B cell (primary cell): ENCODE results near the gene GRP. TPM values are rescaled to one million over a fixed set of nuclear protein-coding genes. Genes with fewer than 3 reads are reported as not detected.

Experiments used
- ATAC-seq: fragments of 200-7000 bp; cut with Tn5 transposase; one replicate; pipeline ENCODE4 v1.10.0; 2021; ENCODE audit warnings: low read depth, mild to moderate bottlenecking, moderate number of reproducible peaks, moderate library complexity
- CTCF ChIA-PET: fragments of 350-600 bp; sonication (Branson Sonifier 250); formaldehyde crosslinking; loops from one replicate; lab custom pipeline; 2021; ENCODE audit warnings: antibody characterized with exemption, inconsistent platforms; lab: Charles Lee
- POLR2A ChIA-PET: fragments of 350-600 bp; sonication (Branson Sonifier 250); formaldehyde crosslinking; loops from one replicate; lab custom pipeline; 2021; ENCODE audit warnings: antibody characterized with exemption; lab: Charles Lee
- DNase-seq: peaks from one replicate; pipeline ENCODE4 v3.0.0; 2013
- H2AFZ ChIP-seq: 2 replicates; pipeline ENCODE4 v1.6.1; 2012; ENCODE audit warnings: mild to moderate bottlenecking, low read depth, low read length; ENCODE audit not compliant: insufficient read depth, poor library complexity, severe bottlenecking
- H3K27ac ChIP-seq, 2 donors: 1 replicate in 1 of 2; 2 replicates in 1 of 2; pipeline ENCODE4 v1.5.1; 2012 to 2013; ENCODE audit warnings: low read length in 2 of 2, mild to moderate bottlenecking in 2 of 2, moderate library complexity in 1 of 2
- H3K27me3 ChIP-seq, 4 experiments: fragments of 200-600 bp in 1 of 4; sonication (generic) in 1 of 4; replicated peaks in 1 of 4; 1 replicate in 2 of 4; 2 replicates in 2 of 4; pipeline versions ENCODE4 v1.6.1 to v1.7.0; 2013 to 2016; ENCODE audit warnings: low read length in 3 of 4, mild to moderate bottlenecking in 2 of 4, mixed read lengths in 1 of 4, moderate library complexity in 1 of 4; ENCODE audit not compliant: insufficient read depth in 4 of 4, control insufficient read depth in 3 of 4; ENCODE audit errors: control extremely low read depth in 1 of 4
- H3K36me3 ChIP-seq, 2 experiments: replicated peaks in 1 of 2; 1 replicate in 1 of 2; 2 replicates in 1 of 2; pipeline versions ENCODE4 v1.6.1 to v1.7.1; 2013; ENCODE audit warnings: low read length in 1 of 2; ENCODE audit not compliant: insufficient read depth in 2 of 2, control insufficient read depth in 1 of 2; ENCODE audit errors: control extremely low read depth in 1 of 2, extremely low read depth in 1 of 2
- H3K4me1 ChIP-seq, 2 donors: fragments of 200-600 bp in 1 of 2; sonication (generic) in 1 of 2; 1 replicate in 1 of 2; 2 replicates in 1 of 2; pipeline versions ENCODE4 v1.5.1 to v1.6.1; 2013 to 2017; ENCODE audit warnings: low read length in 2 of 2; ENCODE audit not compliant: control insufficient read depth in 2 of 2, insufficient read depth in 2 of 2
- H3K4me2 ChIP-seq: replicated peaks from 2 replicates; pipeline ENCODE3; 2012; ENCODE audit warnings: mild to moderate bottlenecking, low read depth, low read length; ENCODE audit not compliant: poor library complexity, severe bottlenecking
- H3K4me3 ChIP-seq, 5 experiments: fragments of 200-600 bp in 1 of 5; sonication (generic) in 1 of 5; 1 replicate in 3 of 5; 2 replicates in 2 of 5; pipeline versions ENCODE4 v1.5.1 to v1.7.0; 2011 to 2016; ENCODE audit warnings: low read length in 4 of 5, mild to moderate bottlenecking in 4 of 5, low read depth in 2 of 5, control low read depth in 1 of 5, moderate library complexity in 1 of 5; ENCODE audit not compliant: insufficient read depth in 1 of 5; ENCODE audit errors: control extremely low read depth in 1 of 5, extremely low read depth in 1 of 5
- H3K79me2 ChIP-seq: fragments of 200-600 bp; sonication (generic); one replicate; pipeline ENCODE4 v1.6.0; 2016; ENCODE audit warnings: low read length; ENCODE audit not compliant: control insufficient read depth, insufficient read depth
- H3K9ac ChIP-seq: fragments of 200-600 bp; sonication (generic); 2 replicates; pipeline ENCODE4 v1.6.1; 2017; ENCODE audit warnings: mild to moderate bottlenecking, low read length, moderate library complexity
- H3K9me3 ChIP-seq, 3 donors: one replicate each; pipeline versions ENCODE4 v1.6.1 to v1.7.1; 2013; ENCODE audit warnings: low read length in 2 of 3; ENCODE audit not compliant: control insufficient read depth in 2 of 3, insufficient read depth in 1 of 3; ENCODE audit errors: control extremely low read depth in 1 of 3
- H4K20me1 ChIP-seq: 2 replicates; pipeline ENCODE4 v1.6.0; 2012; ENCODE audit warnings: mild to moderate bottlenecking, low read length; ENCODE audit not compliant: insufficient read depth, control insufficient read depth, poor library complexity, severe bottlenecking
- H3K27ac Mint-ChIP-seq: one replicate; pipeline ENCODE4 v1.8.0; 2021; ENCODE audit warnings: mixed read lengths
- H3K27me3 Mint-ChIP-seq: one replicate; pipeline ENCODE4 v1.8.0; 2021; ENCODE audit warnings: mixed read lengths
- H3K4me1 Mint-ChIP-seq: one replicate; pipeline ENCODE4 v1.8.0; 2021; ENCODE audit warnings: mixed read lengths
- H3K4me3 Mint-ChIP-seq: one replicate; pipeline ENCODE4 v1.8.0; 2021; ENCODE audit warnings: mixed read lengths
- H3K9me3 Mint-ChIP-seq: one replicate; pipeline ENCODE4 v1.8.0; 2022; ENCODE audit warnings: mixed read lengths; ENCODE audit not compliant: insufficient read depth
- CTCF ChIP-seq: fragments of 200-600 bp; IDR thresholded peaks from one replicate; pipeline ENCODE4 v1.8.0; 2022; ENCODE audit warnings: antibody characterized with exemption, mild to moderate bottlenecking
- EZH2 ChIP-seq: IDR thresholded peaks from 2 replicates; pipeline ENCODE4 v1.6.1; 2012; ENCODE audit warnings: borderline replicate concordance, low read depth, mild to moderate bottlenecking, moderate library complexity, low read length; ENCODE audit not compliant: insufficient read depth, poor library complexity, severe bottlenecking
- whole genome bisulfite sequencing: methylation state at CpG from one replicate; pipeline ENCODE4 v1.1.5; 2013; ENCODE audit warnings: missing lambda C conversion rate; ENCODE audit not compliant: insufficient coverage; 5-methylcytosine and 5-hydroxymethylcytosine counted together
- intact Hi-C: fragments of 100-400 bp; cut with micrococcal nuclease; formaldehyde crosslinking; loops from one replicate; pipeline ENCODE4 v1.10.0; 2022
- polyA plus RNA-seq: library from polyadenylated mRNA; depleted of rRNA; stranded (reverse); fragments of >200 nt; gene quantifications from 2 replicates; pipeline ENCODE4 v1.2.3, GENCODE V29; 2012
- total RNA-seq, 2 donors: library from RNA; stranded (reverse); fragments of 120-200 nt in 1 of 2; gene quantifications; 1 replicate in 1 of 2; 2 replicates in 1 of 2; pipeline versions ENCODE4 v1.2.3 to v1.2.4, GENCODE V29; 2013 to 2022

GRP gene
- total and polyA plus RNA-seq, 2 donors (not counting 1 experiment from before 2014, with no cell fraction given): not detected

- H3K4me3 ChIP-seq: no peak overlapping the region
- H4K20me1 ChIP-seq: no peaks in the 10 kb centered on the region
- no peak overlapping the region for H3K27ac ChIP-seq
- POLR2A ChIA-PET: no interaction called here
- no peak overlapping the region for H3K9ac ChIP-seq
- CTCF ChIA-PET: interaction anchor here (1.1 kb wide), 1 partner anchor 21 kb away, joined by 3 read pairs; no protein-coding TSS in a partner anchor
- TF ChIP-seq EZH2: no peak
- TF ChIP-seq CTCF: no peak
- intact Hi-C loops: no loop called here
- H3K27me3 ChIP-seq: peaks cover 0 to 19% (median 4%) of the 10 kb centered on the region in 4 experiments
- H3K9me3 ChIP-seq: no peaks in the 10 kb centered on the region
- H2AFZ ChIP-seq: no peak overlapping the region
- Mint-ChIP-seq H3K4me3 (no peak overlapping the region), H3K4me1 (no peaks in the 10 kb centered on the region), H3K9me3 (no peaks in the 10 kb centered on the region), H3K27ac (no peak overlapping the region), H3K27me3 (peaks cover 45% of the 10 kb centered on the region)
- no peak for DNase-seq
- H3K4me1 ChIP-seq: no peaks in the 10 kb centered on the region
- no peaks in the 10 kb centered on the region for H3K36me3 ChIP-seq
- no peak for ATAC-seq
- H3K4me2 ChIP-seq: no peak overlapping the region
- WGBS: no CpG with 5 or more reads among the region's 2 CpGs
- no peaks in the 10 kb centered on the region for H3K79me2 ChIP-seq
Observed at GRCh38 chr18:59231877-59232276, 11.9 kb downstream of the GRP start.

GRCh38 chr18:59232309-59233016 lies 12.5 kb downstream of the GRP start:
- H3K9me3 ChIP-seq: no peaks in the 10 kb centered on the region
- no peak for ATAC-seq
- H3K9ac ChIP-seq: no peak overlapping the region
- WGBS: 65% methylated on average over 2 of the region's 5 CpGs
- H3K4me1 ChIP-seq: no peaks in the 10 kb centered on the region
- H3K27ac ChIP-seq: no peak overlapping the region
- TF ChIP-seq EZH2 (no peak), CTCF (no peak)
- no peaks in the 10 kb centered on the region for H3K36me3 ChIP-seq
- ChIA-PET POLR2A (no interaction called here), CTCF (interaction anchor here (1.1 kb wide), 1 partner anchor 21 kb away, joined by 3 read pairs; no protein-coding TSS in a partner anchor)
- Mint-ChIP-seq H3K4me1 (no peaks in the 10 kb centered on the region), H3K4me3 (no peak overlapping the region), H3K27me3 (peaks cover 44% of the 10 kb centered on the region), H3K27ac (no peak overlapping the region), H3K9me3 (no peaks in the 10 kb centered on the region)
- no peaks in the 10 kb centered on the region for H4K20me1 ChIP-seq
- no peak overlapping the region for H2AFZ ChIP-seq
- intact Hi-C loops: no loop called here
- DNase-seq: no peak
- no peaks in the 10 kb centered on the region for H3K79me2 ChIP-seq
- no peak overlapping the region for H3K4me3 ChIP-seq
- peaks cover 0 to 19% (median 4%) of the 10 kb centered on the region in 4 experiments for H3K27me3 ChIP-seq
- H3K4me2 ChIP-seq: no peak overlapping the region
